WTC11 (cell line): ENCODE measurements around the gene FAM221B. TPM values are rescaled to one million over a fixed set of nuclear protein-coding genes. Genes with fewer than 3 reads are reported as not detected.

Experiments
- ATAC-seq: fragments of 200-7000 bp; cut with Tn5 transposase; 2 replicates; pipeline ENCODE4 v1.10.0; 2021; ENCODE audit warnings: mild to moderate bottlenecking, moderate library complexity
- CTCF ChIA-PET: fragments of 300-600 bp; sonication (Branson Sonifier 250); formaldehyde crosslinking; loops from one replicate; lab custom pipeline; 2021; ENCODE audit warnings: antibody characterized with exemption; lab: Charles Lee
- POLR2A ChIA-PET: fragments of 350-600 bp; sonication (Branson Sonifier 250); formaldehyde crosslinking; loops from one replicate; lab custom pipeline; 2021; ENCODE audit warnings: antibody characterized with exemption; lab: Charles Lee
- DNase-seq: peaks from one replicate; pipeline ENCODE4 v3.0.0; 2021; ENCODE audit warnings: low spot score
- H3K27ac Mint-ChIP-seq: 2 replicates; pipeline ENCODE4 v1.8.0; 2021; ENCODE audit warnings: mixed read lengths
- H3K27me3 Mint-ChIP-seq: 2 replicates; pipeline ENCODE4 v1.8.0; 2021; ENCODE audit warnings: low read depth, mild to moderate bottlenecking, moderate library complexity, mixed read lengths
- H3K36me3 Mint-ChIP-seq: 2 replicates; pipeline ENCODE4 v1.8.0; 2021; ENCODE audit warnings: mixed read lengths
- H3K4me1 Mint-ChIP-seq: 2 replicates; pipeline ENCODE4 v1.8.0; 2022; ENCODE audit warnings: mixed read lengths
- H3K4me3 Mint-ChIP-seq: 2 replicates; pipeline ENCODE4 v1.8.0; 2021; ENCODE audit warnings: mild to moderate bottlenecking, moderate library complexity, mixed read lengths
- H3K9me3 Mint-ChIP-seq: 2 replicates; pipeline ENCODE4 v1.8.0; 2021; ENCODE audit warnings: mixed read lengths
- ATF2 ChIP-seq: sonication (generic); formaldehyde crosslinking; IDR thresholded peaks from 2 replicates; pipeline ENCODE4 v1.8.1; 2022; ENCODE audit warnings: low read depth, missing genetic modification reagents, borderline replicate concordance
- E2F5 ChIP-seq: sonication (generic); formaldehyde crosslinking; IDR thresholded peaks from 2 replicates; pipeline ENCODE4 v1.8.1; 2022; ENCODE audit warnings: mild to moderate bottlenecking, moderate library complexity, missing genetic modification reagents
- FOXK1 ChIP-seq: sonication (generic); formaldehyde crosslinking; IDR thresholded peaks from 2 replicates; pipeline ENCODE4 v1.8.0; 2022; ENCODE audit warnings: mild to moderate bottlenecking, moderate library complexity, missing genetic modification reagents
- HMGA2 ChIP-seq: fragments of 250-450 bp; sonication (Bioruptor Pico); IDR thresholded peaks from 2 replicates; pipeline ENCODE4 v1.4.0; 2021; ENCODE audit warnings: mild to moderate bottlenecking, moderate library complexity
- MXD4 ChIP-seq: fragments of 250-450 bp; sonication (Bioruptor Pico); IDR thresholded peaks from 2 replicates; pipeline ENCODE4 v1.8.0; 2021; ENCODE audit warnings: mild to moderate bottlenecking, moderate library complexity, borderline replicate concordance
- OVOL2 ChIP-seq: fragments of 250-450 bp; sonication (Bioruptor Pico); IDR thresholded peaks from 2 replicates; pipeline ENCODE4 v1.9.0; 2021; ENCODE audit warnings: mild to moderate bottlenecking, borderline replicate concordance
- TEAD1 ChIP-seq: sonication (generic); formaldehyde crosslinking; IDR thresholded peaks from 2 replicates; pipeline ENCODE4 v1.8.0; 2022; ENCODE audit warnings: mild to moderate bottlenecking, missing genetic modification reagents
- ZBTB21 ChIP-seq: sonication (generic); formaldehyde crosslinking; IDR thresholded peaks from 2 replicates; pipeline ENCODE4 v1.8.1; 2023; ENCODE audit warnings: mild to moderate bottlenecking, missing genetic modification reagents, borderline replicate concordance
- ZMAT4 ChIP-seq: fragments of 250-450 bp; sonication (Bioruptor Pico); IDR thresholded peaks from 2 replicates; pipeline ENCODE4 v1.9.0; 2021; ENCODE audit warnings: mild to moderate bottlenecking
- ZNF232 ChIP-seq: sonication (generic); formaldehyde crosslinking; IDR thresholded peaks from 2 replicates; pipeline ENCODE4 v1.8.0; 2022; ENCODE audit warnings: mild to moderate bottlenecking, missing genetic modification reagents
- total RNA-seq: library from RNA; stranded (reverse); gene quantifications from 3 replicates; pipeline ENCODE4 v1.2.3, GENCODE V29; 2021
- TF ChIP-seq, protein P1 (sequence below): sonication (generic); formaldehyde crosslinking; conservative IDR thresholded peaks from 2 replicates; pipeline ENCODE4 v1.8.1; 2022; ENCODE audit warnings: mild to moderate bottlenecking, missing genetic modification reagents
- TF ChIP-seq, protein P2 (sequence below): sonication (generic); formaldehyde crosslinking; IDR thresholded peaks from 2 replicates; pipeline ENCODE4 v1.8.0; 2022; ENCODE audit warnings: mild to moderate bottlenecking, missing genetic modification reagents
- TF ChIP-seq, protein P3 (sequence below): sonication (generic); formaldehyde crosslinking; IDR thresholded peaks from 2 replicates; pipeline ENCODE4 v1.8.1; 2022; ENCODE audit warnings: low read depth, mild to moderate bottlenecking, moderate library complexity, missing genetic modification reagents, borderline replicate concordance
- TF ChIP-seq, protein P4 (sequence below): fragments of 250-450 bp; sonication (Bioruptor Pico); IDR thresholded peaks from 2 replicates; pipeline ENCODE4 v1.9.0; 2021; ENCODE audit warnings: mild to moderate bottlenecking
- TF ChIP-seq, protein P5 (sequence below): sonication (generic); formaldehyde crosslinking; IDR thresholded peaks from 2 replicates; pipeline ENCODE4 v1.8.1; 2023; ENCODE audit warnings: mild to moderate bottlenecking, moderate library complexity, missing genetic modification reagents

FAM221B gene
- total RNA-seq, 1 experiment from 2014 or later: 0.11 TPM

GRCh38 chr9:35820076-35820475, 8.5 kb downstream of the FAM221B start:
- CTCF ChIA-PET: interaction anchor here (1.7 kb wide), 1 partner anchor 62 kb away, joined by 5 read pairs; no protein-coding TSS in a partner anchor
- Mint-ChIP-seq H3K27me3 (peaks cover 11% of the 10 kb centered on the region), H3K36me3 (peaks cover 2% of the 10 kb centered on the region; the same call in 1 of the 2 replicates)

GRCh38 chr9:35818341-35818740, 10.2 kb downstream of the FAM221B start:
- POLR2A ChIA-PET: no interaction called here
- H3K9me3 Mint-ChIP-seq: peaks cover 3% of the 10 kb centered on the region
- ATAC-seq (no peak), DNase-seq (no peak)
- no peak for TF ChIP-seq FOXK1 (CRISPR knock-in tag)
- TF ChIP-seq MXD4 (CRISPR knock-in tag): no peak
- no peak for TF ChIP-seq ZNF232 (CRISPR knock-in tag)
- no peak for TF ChIP-seq E2F5 (CRISPR knock-in tag)
- TF ChIP-seq, protein P1, sequence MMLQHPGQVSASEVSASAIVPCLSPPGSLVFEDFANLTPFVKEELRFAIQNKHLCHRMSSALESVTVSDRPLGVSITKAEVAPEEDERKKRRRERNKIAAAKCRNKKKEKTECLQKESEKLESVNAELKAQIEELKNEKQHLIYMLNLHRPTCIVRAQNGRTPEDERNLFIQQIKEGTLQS (CRISPR knock-in tag): no peak
- TF ChIP-seq, protein P2, sequence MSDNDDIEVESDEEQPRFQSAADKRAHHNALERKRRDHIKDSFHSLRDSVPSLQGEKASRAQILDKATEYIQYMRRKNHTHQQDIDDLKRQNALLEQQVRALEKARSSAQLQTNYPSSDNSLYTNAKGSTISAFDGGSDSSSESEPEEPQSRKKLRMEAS (CRISPR knock-in tag): no peak
- TF ChIP-seq TEAD1 (CRISPR knock-in tag): no peak
- TF ChIP-seq ATF2: no peak
- TF ChIP-seq, protein P3, sequence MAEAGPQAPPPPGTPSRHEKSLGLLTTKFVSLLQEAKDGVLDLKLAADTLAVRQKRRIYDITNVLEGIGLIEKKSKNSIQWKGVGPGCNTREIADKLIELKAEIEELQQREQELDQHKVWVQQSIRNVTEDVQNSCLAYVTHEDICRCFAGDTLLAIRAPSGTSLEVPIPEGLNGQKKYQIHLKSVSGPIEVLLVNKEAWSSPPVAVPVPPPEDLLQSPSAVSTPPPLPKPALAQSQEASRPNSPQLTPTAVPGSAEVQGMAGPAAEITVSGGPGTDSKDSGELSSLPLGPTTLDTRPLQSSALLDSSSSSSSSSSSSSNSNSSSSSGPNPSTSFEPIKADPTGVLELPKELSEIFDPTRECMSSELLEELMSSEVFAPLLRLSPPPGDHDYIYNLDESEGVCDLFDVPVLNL: no peak
- no peak for TF ChIP-seq ZMAT4
- TF ChIP-seq, protein P4, sequence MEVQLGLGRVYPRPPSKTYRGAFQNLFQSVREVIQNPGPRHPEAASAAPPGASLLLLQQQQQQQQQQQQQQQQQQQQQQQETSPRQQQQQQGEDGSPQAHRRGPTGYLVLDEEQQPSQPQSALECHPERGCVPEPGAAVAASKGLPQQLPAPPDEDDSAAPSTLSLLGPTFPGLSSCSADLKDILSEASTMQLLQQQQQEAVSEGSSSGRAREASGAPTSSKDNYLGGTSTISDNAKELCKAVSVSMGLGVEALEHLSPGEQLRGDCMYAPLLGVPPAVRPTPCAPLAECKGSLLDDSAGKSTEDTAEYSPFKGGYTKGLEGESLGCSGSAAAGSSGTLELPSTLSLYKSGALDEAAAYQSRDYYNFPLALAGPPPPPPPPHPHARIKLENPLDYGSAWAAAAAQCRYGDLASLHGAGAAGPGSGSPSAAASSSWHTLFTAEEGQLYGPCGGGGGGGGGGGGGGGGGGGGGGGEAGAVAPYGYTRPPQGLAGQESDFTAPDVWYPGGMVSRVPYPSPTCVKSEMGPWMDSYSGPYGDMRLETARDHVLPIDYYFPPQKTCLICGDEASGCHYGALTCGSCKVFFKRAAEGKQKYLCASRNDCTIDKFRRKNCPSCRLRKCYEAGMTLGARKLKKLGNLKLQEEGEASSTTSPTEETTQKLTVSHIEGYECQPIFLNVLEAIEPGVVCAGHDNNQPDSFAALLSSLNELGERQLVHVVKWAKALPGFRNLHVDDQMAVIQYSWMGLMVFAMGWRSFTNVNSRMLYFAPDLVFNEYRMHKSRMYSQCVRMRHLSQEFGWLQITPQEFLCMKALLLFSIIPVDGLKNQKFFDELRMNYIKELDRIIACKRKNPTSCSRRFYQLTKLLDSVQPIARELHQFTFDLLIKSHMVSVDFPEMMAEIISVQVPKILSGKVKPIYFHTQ (CRISPR knock-in tag): no peak
- TF ChIP-seq, protein P5, sequence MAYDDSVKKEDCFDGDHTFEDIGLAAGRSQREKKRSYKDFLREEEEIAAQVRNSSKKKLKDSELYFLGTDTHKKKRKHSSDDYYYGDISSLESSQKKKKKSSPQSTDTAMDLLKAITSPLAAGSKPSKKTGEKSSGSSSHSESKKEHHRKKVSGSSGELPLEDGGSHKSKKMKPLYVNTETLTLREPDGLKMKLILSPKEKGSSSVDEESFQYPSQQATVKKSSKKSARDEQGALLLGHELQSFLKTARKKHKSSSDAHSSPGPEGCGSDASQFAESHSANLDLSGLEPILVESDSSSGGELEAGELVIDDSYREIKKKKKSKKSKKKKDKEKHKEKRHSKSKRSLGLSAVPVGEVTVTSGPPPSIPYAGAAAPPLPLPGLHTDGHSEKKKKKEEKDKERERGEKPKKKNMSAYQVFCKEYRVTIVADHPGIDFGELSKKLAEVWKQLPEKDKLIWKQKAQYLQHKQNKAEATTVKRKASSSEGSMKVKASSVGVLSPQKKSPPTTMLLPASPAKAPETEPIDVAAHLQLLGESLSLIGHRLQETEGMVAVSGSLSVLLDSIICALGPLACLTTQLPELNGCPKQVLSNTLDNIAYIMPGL (CRISPR knock-in tag): no peak
- TF ChIP-seq OVOL2 (CRISPR knock-in tag): no peak
- TF ChIP-seq HMGA2: no peak
- H3K4me1 Mint-ChIP-seq: peaks cover 21% of the 10 kb centered on the region
- no peak overlapping the region for H3K4me3 Mint-ChIP-seq
- CTCF ChIA-PET: no interaction called here
- H3K27ac Mint-ChIP-seq: no peak overlapping the region
- H3K36me3 Mint-ChIP-seq: peaks cover 2% of the 10 kb centered on the region; the same call in 1 of the 2 replicates
- peaks cover 11% of the 10 kb centered on the region for H3K27me3 Mint-ChIP-seq

More at GRCh38 chr9:35820076-35820475, 8.5 kb downstream of the FAM221B start:
- ATAC-seq (no peak), DNase-seq (no peak)
- POLR2A ChIA-PET: no interaction called here
- Mint-ChIP-seq H3K27ac (no peak overlapping the region), H3K4me3 (no peak overlapping the region), H3K9me3 (peaks cover 3% of the 10 kb centered on the region), H3K4me1 (peaks cover 20% of the 10 kb centered on the region)
- TF ChIP-seq ZBTB21: no peak
